Measurements from ENCODE around the gene GOLGA5. TPM values are rescaled to one million over a fixed set of nuclear protein-coding genes. Genes with fewer than 3 reads are reported as not detected.

The GOLGA5 gene
- total and polyA plus RNA-seq, 2 of the 13 experiments (the other 11 are each of a cell fraction or from before 2014, with no cell fraction given) = 31.0 to 40.0 TPM

GRCh38 chr14:92793709-92794546 lies at the start of gene GOLGA5 (continued):
- TF ChIP-seq, protein P1, sequence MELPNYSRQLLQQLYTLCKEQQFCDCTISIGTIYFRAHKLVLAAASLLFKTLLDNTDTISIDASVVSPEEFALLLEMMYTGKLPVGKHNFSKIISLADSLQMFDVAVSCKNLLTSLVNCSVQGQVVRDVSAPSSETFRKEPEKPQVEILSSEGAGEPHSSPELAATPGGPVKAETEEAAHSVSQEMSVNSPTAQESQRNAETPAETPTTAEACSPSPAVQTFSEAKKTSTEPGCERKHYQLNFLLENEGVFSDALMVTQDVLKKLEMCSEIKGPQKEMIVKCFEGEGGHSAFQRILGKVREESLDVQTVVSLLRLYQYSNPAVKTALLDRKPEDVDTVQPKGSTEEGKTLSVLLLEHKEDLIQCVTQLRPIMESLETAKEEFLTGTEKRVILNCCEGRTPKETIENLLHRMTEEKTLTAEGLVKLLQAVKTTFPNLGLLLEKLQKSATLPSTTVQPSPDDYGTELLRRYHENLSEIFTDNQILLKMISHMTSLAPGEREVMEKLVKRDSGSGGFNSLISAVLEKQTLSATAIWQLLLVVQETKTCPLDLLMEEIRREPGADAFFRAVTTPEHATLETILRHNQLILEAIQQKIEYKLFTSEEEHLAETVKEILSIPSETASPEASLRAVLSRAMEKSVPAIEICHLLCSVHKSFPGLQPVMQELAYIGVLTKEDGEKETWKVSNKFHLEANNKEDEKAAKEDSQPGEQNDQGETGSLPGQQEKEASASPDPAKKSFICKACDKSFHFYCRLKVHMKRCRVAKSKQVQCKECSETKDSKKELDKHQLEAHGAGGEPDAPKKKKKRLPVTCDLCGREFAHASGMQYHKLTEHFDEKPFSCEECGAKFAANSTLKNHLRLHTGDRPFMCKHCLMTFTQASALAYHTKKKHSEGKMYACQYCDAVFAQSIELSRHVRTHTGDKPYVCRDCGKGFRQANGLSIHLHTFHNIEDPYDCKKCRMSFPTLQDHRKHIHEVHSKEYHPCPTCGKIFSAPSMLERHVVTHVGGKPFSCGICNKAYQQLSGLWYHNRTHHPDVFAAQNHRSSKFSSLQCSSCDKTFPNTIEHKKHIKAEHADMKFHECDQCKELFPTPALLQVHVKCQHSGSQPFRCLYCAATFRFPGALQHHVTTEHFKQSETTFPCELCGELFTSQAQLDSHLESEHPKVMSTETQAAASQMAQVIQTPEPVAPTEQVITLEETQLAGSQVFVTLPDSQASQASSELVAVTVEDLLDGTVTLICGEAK (IDR thresholded peaks at IDR 0.05) = no peak
- TF ChIP-seq, protein P1 (CRISPR knock-in tag; IDR thresholded peaks at IDR 0.05) = peak; percentile 56
- 0 out of 2 replicates have a peak, but pooled peaks have one; percentile 33 for TF ChIP-seq ZSCAN29 (CRISPR knock-in tag; conservative IDR thresholded peaks at IDR 0.05)
- peak; percentile 98 for TF ChIP-seq MYC (CRISPR knock-in tag; IDR thresholded peaks at IDR 0.05; ENCODE audit: borderline replicate concordance)
- TF ChIP-seq KDM5A (IDR thresholded peaks at IDR 0.05; ENCODE audit: borderline replicate concordance, low read length) = peak; percentile 65; the same call in 1 of the 2 replicates
- TF ChIP-seq ZNF17 (CRISPR knock-in tag; IDR thresholded peaks at IDR 0.05) = no peak
- no peak for TF ChIP-seq MZF1 (CRISPR knock-in tag; IDR thresholded peaks at IDR 0.05; ENCODE audit: borderline replicate concordance)
- no peak for TF ChIP-seq ZNF343 (CRISPR knock-in tag; IDR thresholded peaks at IDR 0.05)
- peak; percentile 55 for TF ChIP-seq ZNF883 (CRISPR knock-in tag; IDR thresholded peaks at IDR 0.05; ENCODE audit: not compliant biosample characterization)
- TF ChIP-seq ZNF136 (CRISPR knock-in tag; IDR thresholded peaks at IDR 0.05; ENCODE audit: low read depth) = peak; percentile 87
- TF ChIP-seq ZNF567 (CRISPR knock-in tag; IDR thresholded peaks at IDR 0.05; ENCODE audit: borderline replicate concordance) = 0 out of 2 replicates have a peak, but pooled peaks have one; percentile 28
- TF ChIP-seq ZKSCAN1 (IDR thresholded peaks at IDR 0.05; ENCODE audit: low read length) = no peak
- TF ChIP-seq, protein P2, sequence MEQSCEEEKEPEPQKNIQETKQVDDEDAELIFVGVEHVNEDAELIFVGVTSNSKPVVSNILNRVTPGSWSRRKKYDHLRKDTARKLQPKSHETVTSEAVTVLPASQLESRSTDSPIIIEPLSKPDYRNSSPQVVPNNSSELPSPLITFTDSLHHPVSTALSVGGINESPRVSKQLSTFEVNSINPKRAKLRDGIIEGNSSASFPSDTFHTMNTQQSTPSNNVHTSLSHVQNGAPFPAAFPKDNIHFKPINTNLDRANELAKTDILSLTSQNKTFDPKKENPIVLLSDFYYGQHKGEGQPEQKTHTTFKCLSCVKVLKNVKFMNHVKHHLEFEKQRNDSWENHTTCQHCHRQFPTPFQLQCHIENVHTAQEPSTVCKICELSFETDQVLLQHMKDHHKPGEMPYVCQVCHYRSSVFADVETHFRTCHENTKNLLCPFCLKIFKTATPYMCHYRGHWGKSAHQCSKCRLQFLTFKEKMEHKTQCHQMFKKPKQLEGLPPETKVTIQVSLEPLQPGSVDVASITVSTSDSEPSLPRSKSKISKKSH (CRISPR knock-in tag; IDR thresholded peaks at IDR 0.05; ENCODE audit: borderline replicate concordance) = 0 out of 2 replicates have a peak, but pooled peaks have one; percentile 66
- TF ChIP-seq, protein P3, sequence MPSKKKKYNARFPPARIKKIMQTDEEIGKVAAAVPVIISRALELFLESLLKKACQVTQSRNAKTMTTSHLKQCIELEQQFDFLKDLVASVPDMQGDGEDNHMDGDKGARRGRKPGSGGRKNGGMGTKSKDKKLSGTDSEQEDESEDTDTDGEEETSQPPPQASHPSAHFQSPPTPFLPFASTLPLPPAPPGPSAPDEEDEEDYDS (CRISPR knock-in tag; IDR thresholded peaks at IDR 0.05) = peak; percentile 94
- TF ChIP-seq JDP2 (CRISPR knock-in tag; IDR thresholded peaks at IDR 0.05; ENCODE audit: borderline replicate concordance) = no peak
- 0 out of 2 replicates have a peak, but pooled peaks have one; percentile 49 for TF ChIP-seq MAF1 (CRISPR knock-in tag; IDR thresholded peaks at IDR 0.05; ENCODE audit: borderline replicate concordance)

Data from HepG2 (cell line).